ENCODE measurements around the gene SLC27A2.

SLC27A2 gene

DNA sequence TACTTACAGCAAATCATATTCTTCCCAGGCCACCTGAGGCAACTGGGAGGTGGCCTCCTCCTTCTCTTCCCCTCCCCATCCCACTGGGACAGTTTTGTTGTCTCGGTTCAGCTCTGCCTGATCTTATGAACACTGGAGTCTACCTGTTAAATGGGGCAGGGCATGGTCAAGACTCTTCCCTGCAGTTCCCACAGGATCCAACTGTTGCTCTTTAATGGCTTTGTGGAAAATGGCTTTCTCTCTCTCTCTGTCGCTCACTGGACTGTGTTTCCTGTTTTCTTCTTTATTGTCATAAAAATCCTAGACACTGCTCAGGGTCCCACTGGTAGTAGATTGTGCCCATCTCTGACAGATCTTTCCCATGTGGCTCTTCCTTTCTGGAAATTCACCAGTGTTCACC, 40.2 kb downstream of the SLC27A2 start:
- H3K4me1 ChIP-seq (ENCODE audit: control insufficient read depth, insufficient read depth, low read length) = no peaks in the 10 kb centered on the region
- no peaks in the 10 kb centered on the region for H3K9me3 ChIP-seq (ENCODE audit: control insufficient read depth, insufficient read depth, low read length)
- no peak overlapping the region for H3K4me3 ChIP-seq (ENCODE audit: low read length)
- DNase-seq (ENCODE audit: low read depth, low spot score) = no peak
- no peak overlapping the region for H3K27ac ChIP-seq (ENCODE audit: low read length)
- H3K36me3 ChIP-seq (ENCODE audit: control insufficient read depth, insufficient read depth, low read length) = no peaks in the 10 kb centered on the region
- WGBS (ENCODE audit: insufficient coverage, insufficient read length) = no CpG with 5 or more reads among the region's 2 CpGs
- H3K27me3 ChIP-seq (ENCODE audit: control insufficient read depth, insufficient read depth, low read length) = no peaks in the 10 kb centered on the region

DNA sequence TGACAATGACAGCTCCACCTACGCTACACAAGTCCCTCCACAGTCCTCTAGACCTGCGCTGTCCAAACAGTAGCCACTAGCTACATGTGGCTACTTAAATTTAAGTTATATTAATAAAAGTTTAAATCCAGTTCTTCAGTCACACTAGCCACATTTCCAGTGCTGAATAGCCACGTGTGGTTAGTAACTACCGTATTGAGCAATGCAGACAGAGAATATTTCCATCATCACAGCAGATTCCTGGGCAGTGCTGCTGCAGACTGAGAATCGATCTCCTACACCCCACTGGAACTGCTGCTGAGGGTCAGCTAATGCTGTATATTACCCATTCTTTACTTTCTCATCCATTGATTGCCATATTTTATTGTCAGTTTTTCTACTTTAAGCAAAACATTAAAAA, 42.6 kb downstream of the SLC27A2 start:
- DNase-seq (ENCODE audit: low read depth, low spot score) = no peak
- no peaks in the 10 kb centered on the region for H3K36me3 ChIP-seq (ENCODE audit: control insufficient read depth, insufficient read depth, low read length)
- H3K9me3 ChIP-seq (ENCODE audit: control insufficient read depth, insufficient read depth, low read length) = no peaks in the 10 kb centered on the region
- no peaks in the 10 kb centered on the region for H3K27me3 ChIP-seq (ENCODE audit: control insufficient read depth, insufficient read depth, low read length)
- H3K4me1 ChIP-seq (ENCODE audit: control insufficient read depth, insufficient read depth, low read length) = no peaks in the 10 kb centered on the region
- H3K4me3 ChIP-seq (ENCODE audit: low read length) = no peak overlapping the region
- WGBS (ENCODE audit: insufficient coverage, insufficient read length) = no CpG with 5 or more reads among the region's 5 CpGs
- H3K27ac ChIP-seq (ENCODE audit: low read length) = no peak overlapping the region

DNA sequence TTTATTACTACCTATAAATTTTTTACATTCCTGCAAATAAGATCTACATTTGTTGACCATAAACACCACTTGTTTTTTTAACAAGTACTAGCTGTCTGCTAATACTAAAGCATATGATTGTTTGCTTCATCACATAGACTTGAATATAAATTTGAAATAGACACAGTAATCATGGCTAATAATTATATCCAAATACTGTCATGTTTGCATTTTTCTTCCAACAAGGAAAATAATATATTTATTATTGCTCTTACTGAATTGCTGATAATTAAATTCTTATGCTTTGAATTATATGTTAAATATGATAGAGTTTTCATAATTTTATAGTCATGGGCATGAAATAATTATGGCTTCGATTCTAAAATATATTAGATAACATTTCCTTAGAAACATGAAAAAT, 43.1 kb downstream of the SLC27A2 start:
- H3K27me3 ChIP-seq (ENCODE audit: control insufficient read depth, insufficient read depth, low read length) = no peaks in the 10 kb centered on the region
- DNase-seq (ENCODE audit: low read depth, low spot score) = no peak
- H3K4me3 ChIP-seq (ENCODE audit: low read length) = no peak overlapping the region
- no peak overlapping the region for H3K27ac ChIP-seq (ENCODE audit: low read length)
- no peaks in the 10 kb centered on the region for H3K36me3 ChIP-seq (ENCODE audit: control insufficient read depth, insufficient read depth, low read length)
- H3K4me1 ChIP-seq (ENCODE audit: control insufficient read depth, insufficient read depth, low read length) = no peaks in the 10 kb centered on the region
- no peaks in the 10 kb centered on the region for H3K9me3 ChIP-seq (ENCODE audit: control insufficient read depth, insufficient read depth, low read length)
- WGBS (ENCODE audit: insufficient coverage, insufficient read length) = no CpG with 5 or more reads among the region's 1 CpG

DNA sequence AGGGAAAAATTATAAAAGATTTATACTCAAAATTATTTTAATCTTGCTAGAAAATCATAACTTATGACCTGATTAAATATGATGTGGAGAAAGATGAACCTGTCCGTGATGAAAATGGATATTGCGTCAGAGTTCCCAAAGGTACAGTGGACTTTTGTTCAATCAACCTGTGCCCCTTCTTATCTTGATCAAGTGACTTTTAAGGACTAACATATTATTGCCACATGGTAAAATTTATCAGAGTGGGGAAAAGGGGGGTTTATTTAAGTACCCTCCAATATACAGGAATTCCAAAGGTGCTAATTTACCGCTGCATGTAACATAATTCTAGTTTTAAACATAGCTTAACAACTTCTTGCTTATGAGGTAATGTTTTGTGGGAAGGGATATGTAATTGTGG, 43.9 kb downstream of the SLC27A2 start:
- H3K27me3 ChIP-seq (ENCODE audit: control insufficient read depth, insufficient read depth, low read length) = no peaks in the 10 kb centered on the region
- H3K27ac ChIP-seq (ENCODE audit: low read length) = no peak overlapping the region
- DNase-seq (ENCODE audit: low read depth, low spot score) = no peak
- no peak overlapping the region for H3K4me3 ChIP-seq (ENCODE audit: low read length)
- no peaks in the 10 kb centered on the region for H3K4me1 ChIP-seq (ENCODE audit: control insufficient read depth, insufficient read depth, low read length)
- H3K36me3 ChIP-seq (ENCODE audit: control insufficient read depth, insufficient read depth, low read length) = no peaks in the 10 kb centered on the region
- H3K9me3 ChIP-seq (ENCODE audit: control insufficient read depth, insufficient read depth, low read length) = no peaks in the 10 kb centered on the region
- WGBS (ENCODE audit: insufficient coverage, insufficient read length) = no CpG with 5 or more reads among the region's 3 CpGs

DNA sequence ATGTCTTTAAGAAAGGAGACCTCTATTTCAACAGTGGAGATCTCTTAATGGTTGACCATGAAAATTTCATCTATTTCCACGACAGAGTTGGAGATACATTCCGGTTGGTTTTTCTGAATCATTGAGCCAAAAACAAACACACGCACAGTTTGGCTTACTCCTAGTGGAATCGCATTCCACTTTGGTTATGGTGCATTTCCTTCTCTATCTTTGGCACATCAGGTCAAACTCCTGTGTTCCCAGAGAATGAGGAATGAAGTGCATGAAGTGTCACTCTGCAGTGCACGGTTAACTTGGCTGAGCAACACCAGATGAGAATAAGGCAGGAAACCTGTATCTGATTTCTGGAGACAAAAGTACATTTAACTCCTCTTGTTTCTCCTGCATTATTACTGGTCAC, 45.1 kb downstream of the SLC27A2 start:
- Histone ChIP-seq H3K9me3 (ENCODE audit: control insufficient read depth, insufficient read depth, low read length) (no peaks in the 10 kb centered on the region), H3K36me3 (ENCODE audit: control insufficient read depth, insufficient read depth, low read length) (no peaks in the 10 kb centered on the region), H3K27ac (ENCODE audit: low read length) (no peak overlapping the region), H3K27me3 (ENCODE audit: control insufficient read depth, insufficient read depth, low read length) (no peaks in the 10 kb centered on the region), H3K4me1 (ENCODE audit: control insufficient read depth, insufficient read depth, low read length) (no peaks in the 10 kb centered on the region), H3K4me3 (ENCODE audit: low read length) (no peak overlapping the region)
- no peak for DNase-seq (ENCODE audit: low read depth, low spot score)
- WGBS (ENCODE audit: insufficient coverage, insufficient read length) = no CpG with 5 or more reads among the region's 5 CpGs

DNA sequence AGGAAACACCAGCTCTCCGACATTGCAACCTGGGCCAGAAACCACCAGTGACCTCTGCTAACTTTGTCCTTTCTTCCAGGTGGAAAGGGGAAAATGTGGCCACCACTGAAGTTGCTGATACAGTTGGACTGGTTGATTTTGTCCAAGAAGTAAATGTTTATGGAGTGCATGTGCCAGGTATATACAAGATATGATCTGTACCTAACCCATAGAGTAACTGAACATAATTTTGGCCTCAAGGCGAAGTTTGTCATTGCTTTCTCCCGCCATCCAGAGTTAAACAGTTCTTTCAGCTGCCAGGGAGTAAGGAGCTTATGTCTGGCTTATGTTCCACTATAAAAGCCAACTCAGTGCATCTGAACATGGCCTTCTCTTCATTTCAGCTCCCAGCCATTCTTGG, 46.9 kb downstream of the SLC27A2 start:
- Histone ChIP-seq H3K27ac (ENCODE audit: low read length) (no peak overlapping the region), H3K9me3 (ENCODE audit: control insufficient read depth, insufficient read depth, low read length) (no peaks in the 10 kb centered on the region), H3K27me3 (ENCODE audit: control insufficient read depth, insufficient read depth, low read length) (no peaks in the 10 kb centered on the region), H3K4me3 (ENCODE audit: low read length) (no peak overlapping the region), H3K36me3 (ENCODE audit: control insufficient read depth, insufficient read depth, low read length) (no peaks in the 10 kb centered on the region), H3K4me1 (ENCODE audit: control insufficient read depth, insufficient read depth, low read length) (no peaks in the 10 kb centered on the region)
- WGBS (ENCODE audit: insufficient coverage, insufficient read length) = no CpG with 5 or more reads among the region's 3 CpGs
- no peak for DNase-seq (ENCODE audit: low read depth, low spot score)

DNA sequence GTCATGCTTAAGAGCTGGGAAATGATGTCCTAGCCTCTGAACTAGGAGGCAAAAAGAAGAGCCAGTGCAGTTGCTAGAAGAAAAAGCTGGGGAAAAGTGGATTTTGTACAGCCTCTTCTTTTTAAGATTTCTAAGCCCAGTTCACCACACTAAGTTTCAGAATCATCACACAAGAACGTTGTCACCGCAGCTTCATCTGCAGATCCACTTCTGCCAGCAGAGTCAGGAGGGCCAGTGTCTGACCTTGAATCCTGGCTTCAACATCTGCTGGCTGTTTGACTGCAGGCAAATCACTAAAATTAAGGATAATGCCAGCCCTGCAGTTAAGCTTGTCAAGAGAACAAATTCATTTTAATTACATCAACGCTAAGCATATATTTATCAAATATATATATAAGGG, 47.3 kb downstream of the SLC27A2 start:
- H3K27me3 ChIP-seq (ENCODE audit: control insufficient read depth, insufficient read depth, low read length) = no peaks in the 10 kb centered on the region
- no peaks in the 10 kb centered on the region for H3K4me1 ChIP-seq (ENCODE audit: control insufficient read depth, insufficient read depth, low read length)
- no peak for DNase-seq (ENCODE audit: low read depth, low spot score)
- no peak overlapping the region for H3K27ac ChIP-seq (ENCODE audit: low read length)
- no peak overlapping the region for H3K4me3 ChIP-seq (ENCODE audit: low read length)
- WGBS (ENCODE audit: insufficient coverage, insufficient read length) = no CpG with 5 or more reads among the region's 3 CpGs
- H3K36me3 ChIP-seq (ENCODE audit: control insufficient read depth, insufficient read depth, low read length) = no peaks in the 10 kb centered on the region
- H3K9me3 ChIP-seq (ENCODE audit: control insufficient read depth, insufficient read depth, low read length) = no peaks in the 10 kb centered on the region

DNA sequence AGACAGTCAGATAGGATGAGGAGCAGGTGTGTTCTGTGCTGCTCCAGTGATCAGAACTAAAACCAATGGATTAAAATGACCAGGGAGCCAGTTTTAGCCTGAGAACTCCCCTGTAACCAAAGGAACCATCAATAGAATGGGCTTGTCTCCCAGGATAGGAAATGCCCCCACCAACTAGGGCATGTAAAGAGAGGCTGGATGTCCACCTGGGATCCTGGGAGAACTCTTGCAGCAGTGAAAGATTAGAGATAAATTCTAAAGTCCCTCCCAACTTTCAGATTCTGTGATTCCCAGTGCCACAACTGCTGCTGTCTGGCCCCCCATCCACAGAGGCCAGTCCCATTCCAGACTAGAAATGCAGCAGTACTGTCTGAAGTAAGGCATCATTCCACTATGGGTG, 49.8 kb downstream of the SLC27A2 start:
- Histone ChIP-seq H3K27me3 (ENCODE audit: control insufficient read depth, insufficient read depth, low read length) (no peaks in the 10 kb centered on the region), H3K27ac (ENCODE audit: low read length) (no peak overlapping the region), H3K36me3 (ENCODE audit: control insufficient read depth, insufficient read depth, low read length) (no peaks in the 10 kb centered on the region), H3K4me1 (ENCODE audit: control insufficient read depth, insufficient read depth, low read length) (no peaks in the 10 kb centered on the region), H3K9me3 (ENCODE audit: control insufficient read depth, insufficient read depth, low read length) (no peaks in the 10 kb centered on the region), H3K4me3 (ENCODE audit: low read length) (no peak overlapping the region)
- no peak for DNase-seq (ENCODE audit: low read depth, low spot score)

DNA sequence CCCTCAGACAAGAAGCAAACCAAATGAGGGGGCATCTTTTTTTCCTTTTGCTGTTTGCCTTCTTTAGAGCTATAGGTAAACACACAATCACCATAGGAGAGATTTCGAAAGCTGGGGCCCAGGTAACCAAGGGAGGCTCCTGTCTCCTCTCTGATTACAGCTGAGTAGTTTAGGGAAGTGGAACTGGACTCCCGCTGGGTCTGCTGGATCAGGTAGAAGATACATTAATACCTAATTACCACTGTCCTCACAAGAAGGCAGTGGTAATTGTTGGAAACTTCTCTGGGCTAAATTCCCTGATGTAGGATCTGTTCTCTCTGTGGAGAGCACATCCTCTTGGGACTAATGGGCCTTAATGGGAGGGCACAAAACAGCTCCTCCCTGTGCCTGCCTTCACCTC, 50.8 kb downstream of the SLC27A2 start:
- H3K4me1 ChIP-seq (ENCODE audit: control insufficient read depth, insufficient read depth, low read length) = no peaks in the 10 kb centered on the region
- no peaks in the 10 kb centered on the region for H3K27me3 ChIP-seq (ENCODE audit: control insufficient read depth, insufficient read depth, low read length)
- DNase-seq (ENCODE audit: low read depth, low spot score) = no peak
- H3K9me3 ChIP-seq (ENCODE audit: control insufficient read depth, insufficient read depth, low read length) = no peaks in the 10 kb centered on the region
- no CpG with 5 or more reads among the region's 2 CpGs for WGBS (ENCODE audit: insufficient coverage, insufficient read length)
- no peak overlapping the region for H3K4me3 ChIP-seq (ENCODE audit: low read length)
- no peak overlapping the region for H3K27ac ChIP-seq (ENCODE audit: low read length)
- no peaks in the 10 kb centered on the region for H3K36me3 ChIP-seq (ENCODE audit: control insufficient read depth, insufficient read depth, low read length)

DNA sequence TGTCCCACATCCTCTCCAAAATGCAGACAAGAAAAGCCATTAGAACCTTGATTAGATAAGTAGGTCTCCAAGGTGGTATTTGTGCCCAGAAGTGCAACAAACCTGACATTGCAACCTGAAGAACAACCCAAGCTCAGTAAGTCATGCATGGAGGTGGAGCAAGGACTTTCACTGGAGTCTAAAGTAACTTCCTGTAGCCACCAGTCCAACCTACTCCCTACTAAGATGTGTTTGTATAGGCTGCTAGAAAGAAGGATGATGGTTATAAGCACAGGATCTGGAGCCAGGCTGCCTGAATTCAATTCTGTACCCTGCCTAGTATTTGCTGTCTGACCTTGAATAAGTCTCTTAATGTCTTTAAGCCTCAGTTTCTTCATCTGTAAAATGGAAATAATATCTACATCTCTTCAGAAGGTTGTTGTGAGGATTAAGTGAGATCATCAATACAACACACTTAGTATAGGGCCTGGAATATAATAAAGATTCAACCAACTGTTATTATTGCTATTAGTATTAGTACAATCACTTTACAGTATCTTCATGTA, 51.3 kb downstream of the SLC27A2 start:
- no peak overlapping the region for H3K27ac ChIP-seq (ENCODE audit: low read length)
- no peak for DNase-seq (ENCODE audit: low read depth, low spot score)
- no peak overlapping the region for H3K4me3 ChIP-seq (ENCODE audit: low read length)
- H3K36me3 ChIP-seq (ENCODE audit: control insufficient read depth, insufficient read depth, low read length) = no peaks in the 10 kb centered on the region
- H3K4me1 ChIP-seq (ENCODE audit: control insufficient read depth, insufficient read depth, low read length) = no peaks in the 10 kb centered on the region
- no peaks in the 10 kb centered on the region for H3K27me3 ChIP-seq (ENCODE audit: control insufficient read depth, insufficient read depth, low read length)
- H3K9me3 ChIP-seq (ENCODE audit: control insufficient read depth, insufficient read depth, low read length) = no peaks in the 10 kb centered on the region

DNA sequence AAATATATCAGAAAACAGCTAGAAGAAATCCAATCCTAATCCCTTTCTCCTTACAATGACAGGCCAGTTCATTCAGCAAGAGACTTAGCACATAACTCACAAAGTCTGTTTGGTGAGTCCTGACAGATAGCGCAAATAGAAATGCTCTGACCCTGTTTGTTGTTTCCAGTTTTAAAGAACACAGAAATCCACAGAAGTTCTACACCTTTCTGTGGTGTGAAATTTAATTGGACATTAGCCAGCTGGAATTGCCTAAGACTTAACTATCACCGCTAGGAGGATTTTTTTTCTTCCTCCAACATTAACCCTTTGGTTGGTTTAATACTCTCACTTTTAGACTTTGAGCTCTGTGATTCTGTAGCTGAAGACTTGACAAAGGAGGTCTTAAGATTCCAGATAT, 52.8 kb downstream of the SLC27A2 start:
- H3K4me3 ChIP-seq (ENCODE audit: low read length) = no peak overlapping the region
- no peak overlapping the region for H3K27ac ChIP-seq (ENCODE audit: low read length)
- H3K27me3 ChIP-seq (ENCODE audit: control insufficient read depth, insufficient read depth, low read length) = no peaks in the 10 kb centered on the region
- H3K36me3 ChIP-seq (ENCODE audit: control insufficient read depth, insufficient read depth, low read length) = no peaks in the 10 kb centered on the region
- H3K4me1 ChIP-seq (ENCODE audit: control insufficient read depth, insufficient read depth, low read length) = no peaks in the 10 kb centered on the region
- no peaks in the 10 kb centered on the region for H3K9me3 ChIP-seq (ENCODE audit: control insufficient read depth, insufficient read depth, low read length)
- WGBS (ENCODE audit: insufficient coverage, insufficient read length) = no CpG with 5 or more reads among the region's 2 CpGs
- no peak for DNase-seq (ENCODE audit: low read depth, low spot score)

Data from iPS DF 6.9 (cell line).